Caco-2 (cell line): Measurements from ENCODE around the gene RPP14. TPM values are rescaled to one million over a fixed set of nuclear protein-coding genes. Genes with fewer than 3 reads are reported as not detected.

ENCODE experiments used
- BruUV-seq: library from RNA; stranded (reverse); fragments of 400-500 nt; replicated peaks from 2 replicates; lab custom pipeline; 2021; lab: Mats Ljungman, UMichigan
- CTCF ChIA-PET: fragments of 300-600 bp; sonication (Branson Sonifier 250); formaldehyde crosslinking; loops from one replicate; lab custom pipeline; 2022; ENCODE audit warnings: antibody characterized with exemption; lab: Charles Lee
- POLR2A ChIA-PET: fragments of 300-600 bp; sonication (Branson Sonifier 250); formaldehyde crosslinking; loops from one replicate; lab custom pipeline; 2022; ENCODE audit warnings: antibody characterized with exemption; lab: Charles Lee
- DNase-seq, 2 experiments: peaks; one replicate each; pipeline versions ENCODE4 v3.0.0 to v3.0.0-alpha.2; 2020 to 2022
- H3K27me3 ChIP-seq: replicated peaks from 2 replicates; pipeline ENCODE4 v1.6.0; 2011; ENCODE audit warnings: low read length; ENCODE audit not compliant: control insufficient read depth, insufficient read depth
- H3K36me3 ChIP-seq: 2 replicates; pipeline ENCODE4 v1.5.1; 2011; ENCODE audit warnings: low read length; ENCODE audit not compliant: control insufficient read depth, insufficient read depth
- H3K4me1 ChIP-seq: fragments of 250-450 bp; sonication (Bioruptor Pico); 2 replicates; pipeline ENCODE4 v1.5.1; 2020; ENCODE audit warnings: mild to moderate bottlenecking
- H3K4me3 ChIP-seq: 2 replicates; pipeline ENCODE4 v1.5.1; 2011; ENCODE audit warnings: low read depth, mild to moderate bottlenecking, control low read depth, low read length
- H3K9me3 ChIP-seq: fragments of 250-450 bp; sonication (Bioruptor Pico); 2 replicates; pipeline ENCODE4 v1.5.1; 2020; ENCODE audit warnings: mild to moderate bottlenecking, moderate library complexity
- H3K27ac Mint-ChIP-seq: one replicate; pipeline ENCODE4 v1.8.0; 2022; ENCODE audit warnings: mixed read lengths; ENCODE audit not compliant: unreplicated experiment
- H3K27me3 Mint-ChIP-seq: one replicate; pipeline ENCODE4 v1.8.0; 2022; ENCODE audit warnings: mixed read lengths; ENCODE audit not compliant: insufficient read depth, unreplicated experiment
- H3K36me3 Mint-ChIP-seq: one replicate; pipeline ENCODE4 v1.8.0; 2022; ENCODE audit warnings: mild to moderate bottlenecking, mixed read lengths; ENCODE audit not compliant: insufficient read depth, unreplicated experiment
- H3K4me1 Mint-ChIP-seq: one replicate; pipeline ENCODE4 v1.8.0; 2022; ENCODE audit warnings: low read depth, mixed read lengths; ENCODE audit not compliant: unreplicated experiment
- H3K4me3 Mint-ChIP-seq: one replicate; pipeline ENCODE4 v1.8.0; 2022; ENCODE audit warnings: mild to moderate bottlenecking, moderate library complexity, mixed read lengths; ENCODE audit not compliant: unreplicated experiment
- H3K9me3 Mint-ChIP-seq: one replicate; pipeline ENCODE4 v1.8.0; 2022; ENCODE audit warnings: mixed read lengths; ENCODE audit not compliant: unreplicated experiment
- CTCF ChIP-seq, 2 experiments: fragments of 200-600 bp in 1 of 2; IDR thresholded peaks; 1 replicate in 1 of 2; 2 replicates in 1 of 2; pipeline versions ENCODE4 v1.5.1 to v1.8.0; 2011 to 2022; ENCODE audit warnings: antibody characterized with exemption in 1 of 2, control low read depth in 1 of 2, inconsistent platforms in 1 of 2, low read depth in 1 of 2, low read length in 1 of 2, mild to moderate bottlenecking in 1 of 2, moderate library complexity in 1 of 2; ENCODE audit not compliant: insufficient read depth in 1 of 2, severe bottlenecking in 1 of 2, unreplicated experiment in 1 of 2
- intact Hi-C: fragments of 100-400 bp; cut with micrococcal nuclease; formaldehyde crosslinking; loops from one replicate; pipeline ENCODE4 v1.10.0; 2022; ENCODE audit not compliant: unreplicated experiment
- total RNA-seq: library from RNA; stranded (reverse); gene quantifications from 2 replicates; pipeline ENCODE4 v1.2.3, GENCODE V29; 2022

The RPP14 gene
- total RNA-seq, 1 experiment from 2014 or later, result 24.7 TPM

- ChIA-PET POLR2A (no interaction called here), CTCF (interaction anchor here (0.6 kb wide), 1 partner anchor 217 kb away, joined by 4 read pairs; no protein-coding TSS in a partner anchor)
- no peak overlapping the region for H3K4me3 Mint-ChIP-seq
- TF ChIP-seq CTCF (IDR thresholded peaks at IDR 0.05; ENCODE audit: insufficient read depth in 1 of 2, low read depth in 1 of 2, low read length in 1 of 2, severe bottlenecking in 1 of 2, unreplicated experiment in 1 of 2), result no peak
- Histone ChIP-seq H3K4me3 (no peak overlapping the region), H3K36me3 (no peaks in the 10 kb centered on the region), H3K27me3 (no peaks in the 10 kb centered on the region), H3K4me1 (no peaks in the 10 kb centered on the region), H3K9me3 (no peaks in the 10 kb centered on the region)
- intact Hi-C loops, result no loop called here
- BruUV-seq, result no TSS peak
- no peaks in the 10 kb centered on the region for H3K4me1 Mint-ChIP-seq
- H3K9me3 Mint-ChIP-seq, result no peaks in the 10 kb centered on the region
- H3K36me3 Mint-ChIP-seq, result no peaks in the 10 kb centered on the region
- no peak overlapping the region for H3K27ac Mint-ChIP-seq
- DNase-seq, result no peak
- H3K27me3 Mint-ChIP-seq, result no peaks in the 10 kb centered on the region
These were observed 50.0 kb downstream of the RPP14 start for GRCh38 chr3:58356054-58356453.

- BruUV-seq, result no TSS peak
- Mint-ChIP-seq H3K27ac (no peak overlapping the region), H3K4me1 (no peaks in the 10 kb centered on the region), H3K36me3 (no peaks in the 10 kb centered on the region), H3K27me3 (no peaks in the 10 kb centered on the region), H3K4me3 (no peak overlapping the region), H3K9me3 (no peaks in the 10 kb centered on the region)
- Histone ChIP-seq H3K27me3 (no peaks in the 10 kb centered on the region), H3K4me3 (no peak overlapping the region), H3K4me1 (no peaks in the 10 kb centered on the region), H3K9me3 (no peaks in the 10 kb centered on the region), H3K36me3 (no peaks in the 10 kb centered on the region)
- CTCF ChIA-PET, result no interaction called here
- no peak for TF ChIP-seq CTCF (IDR thresholded peaks at IDR 0.05; ENCODE audit: insufficient read depth in 1 of 2, low read depth in 1 of 2, low read length in 1 of 2, severe bottlenecking in 1 of 2, unreplicated experiment in 1 of 2)
- POLR2A ChIA-PET, result no interaction called here
- intact Hi-C loops, result no loop called here
- DNase-seq, result no peak
These were observed 51.4 kb downstream of the RPP14 start for GRCh38 chr3:58357402-58357801.

GRCh38 chr3:58358092-58358491, 52.0 kb downstream of the RPP14 start:
- no peaks in the 10 kb centered on the region for H3K27me3 Mint-ChIP-seq
- H3K4me3 Mint-ChIP-seq, result no peak overlapping the region
- no peaks in the 10 kb centered on the region for H3K36me3 ChIP-seq
- intact Hi-C loops, result no loop called here
- no peak for TF ChIP-seq CTCF (IDR thresholded peaks at IDR 0.05; ENCODE audit: insufficient read depth in 1 of 2, low read depth in 1 of 2, low read length in 1 of 2, severe bottlenecking in 1 of 2, unreplicated experiment in 1 of 2)
- no TSS peak for BruUV-seq
- H3K36me3 Mint-ChIP-seq, result no peaks in the 10 kb centered on the region
- no peak for DNase-seq
- no peaks in the 10 kb centered on the region for H3K9me3 ChIP-seq
- ChIA-PET CTCF (no interaction called here), POLR2A (no interaction called here)
- no peaks in the 10 kb centered on the region for H3K4me1 Mint-ChIP-seq
- H3K27ac Mint-ChIP-seq, result no peak overlapping the region
- H3K4me1 ChIP-seq, result no peaks in the 10 kb centered on the region
- H3K4me3 ChIP-seq, result no peak overlapping the region
- no peaks in the 10 kb centered on the region for H3K9me3 Mint-ChIP-seq
- no peaks in the 10 kb centered on the region for H3K27me3 ChIP-seq
